HG02623 (cell line): Measurements from ENCODE around the gene SNX33.

Source experiments
- ATAC-seq: cut with Tn5 transposase; IDR thresholded peaks from one replicate; pipeline ENCODE4 v1.9.1; 2021; ENCODE audit warnings: moderate library complexity; ENCODE audit not compliant: unreplicated experiment

The SNX33 gene

DNA sequence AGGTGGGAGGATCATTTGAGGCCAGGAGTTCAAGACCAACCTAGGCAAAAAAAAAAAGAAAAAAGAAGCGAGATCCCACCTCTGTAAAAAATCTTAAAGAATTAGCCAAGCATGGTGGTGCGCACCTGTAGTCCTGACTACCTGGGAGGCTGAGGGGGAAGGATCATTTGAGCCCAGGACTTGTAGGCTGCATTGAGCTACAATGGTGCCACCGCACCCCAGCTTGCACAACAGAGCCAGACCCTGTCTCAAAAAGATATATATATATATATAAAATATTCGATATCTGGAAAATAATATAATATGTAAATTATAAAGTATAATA lies 6.6 kb upstream of the SNX33 start:
- ATAC-seq, result no peak

DNA sequence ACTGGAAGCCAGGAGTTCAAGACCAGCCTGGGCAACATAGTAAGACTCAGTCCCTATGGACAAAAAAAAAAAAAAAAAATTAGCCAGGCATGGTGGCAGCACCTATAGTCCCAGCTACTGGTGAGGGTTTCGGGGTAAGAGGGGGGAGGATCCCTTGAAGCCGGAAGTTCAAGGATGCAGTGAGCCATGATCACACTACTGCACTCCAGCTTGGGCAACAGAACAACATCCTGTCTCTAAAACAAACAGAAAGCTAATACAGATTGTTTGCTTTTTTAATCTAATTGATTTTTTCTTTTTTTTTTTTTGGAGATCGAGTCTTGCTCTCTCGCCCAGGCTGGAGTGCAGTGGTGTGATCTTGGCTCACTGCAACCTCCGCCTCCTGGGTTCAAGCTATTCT lies 6.1 kb upstream of the SNX33 start:
- no peak for ATAC-seq

DNA sequence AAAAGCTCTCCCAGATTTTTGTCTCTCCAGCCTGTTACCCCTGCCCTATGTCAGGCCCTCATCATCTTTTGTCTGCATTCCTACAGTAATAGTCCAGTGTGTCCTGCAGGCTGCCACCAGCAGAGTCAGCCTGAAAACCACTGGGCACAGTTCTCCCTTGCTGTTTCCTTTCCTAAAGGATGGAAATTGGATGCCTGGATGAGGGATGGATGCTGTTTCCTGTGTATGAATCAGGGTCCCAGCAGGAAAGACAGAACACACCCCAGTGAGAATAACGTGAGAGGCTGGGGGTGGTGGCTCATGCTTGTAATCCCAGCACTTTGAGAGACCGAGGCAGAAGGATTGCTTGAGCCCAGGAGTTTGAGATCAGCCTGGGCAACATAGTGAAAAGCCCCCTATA lies 3.3 kb upstream of the SNX33 start:
- no peak for ATAC-seq

DNA sequence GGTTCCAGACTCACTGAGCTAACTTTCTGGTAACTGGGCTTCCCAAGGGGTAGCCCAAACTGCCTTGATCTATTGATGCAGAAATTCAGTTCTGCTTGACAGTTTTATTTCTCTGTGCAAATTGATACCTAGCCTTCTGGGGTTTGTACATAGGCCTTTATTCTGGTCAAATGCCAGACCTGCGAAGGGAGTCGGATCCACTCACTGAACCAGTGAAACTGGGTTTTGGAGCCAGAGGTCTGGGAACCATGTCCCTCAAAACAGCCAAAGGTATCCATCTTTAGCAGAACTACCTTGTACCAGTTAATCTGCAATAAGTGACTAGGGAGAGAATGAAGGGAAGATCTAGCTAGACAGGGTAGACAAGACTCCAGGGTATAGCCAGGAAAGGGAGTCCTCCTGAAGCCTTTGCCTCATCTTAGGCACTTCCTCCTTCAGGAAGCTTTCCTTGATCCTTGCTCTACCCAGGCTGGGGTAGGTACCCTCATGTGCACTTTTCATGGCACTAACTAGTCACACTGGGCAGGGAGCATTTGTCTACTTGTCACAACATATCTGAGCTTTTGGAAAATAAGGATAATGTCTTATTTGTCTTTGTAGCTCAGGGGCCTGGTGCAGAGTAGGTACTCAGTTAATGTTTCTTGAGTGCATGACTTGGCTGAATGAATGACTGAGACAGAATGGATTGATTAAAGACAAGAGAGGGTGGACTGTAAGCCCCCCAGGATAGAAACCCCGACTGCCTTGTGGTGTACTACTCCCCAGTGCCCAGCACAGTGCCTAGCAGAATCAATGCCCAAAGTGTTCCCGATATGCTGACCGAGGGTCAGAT lies 1.4 kb upstream of the SNX33 start:
- no peak for ATAC-seq

DNA sequence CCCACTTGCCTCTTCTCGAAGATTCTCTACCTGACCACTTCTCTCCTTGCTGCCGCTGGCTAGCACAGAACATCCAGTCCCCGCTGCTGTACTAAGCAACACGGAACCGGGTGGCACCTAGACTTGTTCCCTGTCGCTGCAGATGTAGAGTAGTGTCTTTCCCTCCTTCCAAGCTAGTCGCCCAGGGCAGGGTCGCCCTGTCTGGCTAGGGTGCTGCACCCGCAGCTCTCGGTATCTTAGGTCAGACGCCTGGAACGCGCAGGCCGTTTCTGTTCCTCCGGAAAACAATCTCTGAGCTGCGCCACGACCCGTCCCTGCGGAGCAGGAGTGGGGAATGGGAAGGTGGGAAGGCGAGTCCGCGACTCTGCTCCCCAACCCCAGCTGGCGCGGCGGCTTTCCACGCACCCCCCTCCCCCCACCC lies 758 bp upstream of the SNX33 start:
- no peak for ATAC-seq

DNA sequence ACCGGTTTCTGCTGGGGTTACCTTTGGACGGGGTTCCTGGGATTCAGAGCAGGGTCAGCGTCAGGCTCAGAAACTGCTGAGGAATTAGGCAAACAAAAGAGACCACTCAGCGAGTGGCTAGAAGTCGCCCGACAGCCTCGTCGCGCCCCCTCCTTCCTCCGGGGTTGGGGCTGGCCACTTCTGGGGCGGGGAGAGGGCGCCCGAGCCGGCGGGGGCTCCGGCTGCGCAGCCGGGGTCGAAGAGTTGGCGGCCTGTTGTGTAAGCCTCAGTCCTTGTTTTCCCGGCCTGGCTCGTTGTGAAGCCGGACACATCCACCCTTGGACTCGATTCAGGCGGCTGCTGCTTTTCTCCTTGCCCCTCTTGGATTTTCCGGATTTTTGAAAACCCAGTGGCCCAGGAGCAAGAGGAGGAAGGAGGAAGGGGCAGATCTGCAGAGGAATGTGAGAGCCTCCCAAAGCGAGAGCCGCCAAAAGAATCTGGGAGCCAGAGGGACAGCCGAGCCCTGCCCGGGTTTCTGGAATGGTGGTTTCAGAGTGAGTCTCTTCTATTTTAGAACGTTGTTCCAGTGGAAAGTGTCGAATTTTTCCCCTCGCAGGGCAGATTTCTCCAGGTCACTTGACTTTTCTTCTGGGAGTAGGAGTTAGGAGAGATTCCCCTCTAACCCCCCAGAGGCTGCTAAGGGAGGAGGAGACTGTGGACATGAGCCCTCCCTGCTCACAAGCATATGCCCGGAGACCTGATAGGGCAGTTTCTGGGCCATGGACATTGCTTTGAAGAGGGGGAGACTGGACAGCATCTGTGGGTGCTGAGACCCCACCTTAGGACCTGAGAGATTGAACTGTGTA lies 666 bp downstream of the SNX33 start:
- ATAC-seq, result no peak

DNA sequence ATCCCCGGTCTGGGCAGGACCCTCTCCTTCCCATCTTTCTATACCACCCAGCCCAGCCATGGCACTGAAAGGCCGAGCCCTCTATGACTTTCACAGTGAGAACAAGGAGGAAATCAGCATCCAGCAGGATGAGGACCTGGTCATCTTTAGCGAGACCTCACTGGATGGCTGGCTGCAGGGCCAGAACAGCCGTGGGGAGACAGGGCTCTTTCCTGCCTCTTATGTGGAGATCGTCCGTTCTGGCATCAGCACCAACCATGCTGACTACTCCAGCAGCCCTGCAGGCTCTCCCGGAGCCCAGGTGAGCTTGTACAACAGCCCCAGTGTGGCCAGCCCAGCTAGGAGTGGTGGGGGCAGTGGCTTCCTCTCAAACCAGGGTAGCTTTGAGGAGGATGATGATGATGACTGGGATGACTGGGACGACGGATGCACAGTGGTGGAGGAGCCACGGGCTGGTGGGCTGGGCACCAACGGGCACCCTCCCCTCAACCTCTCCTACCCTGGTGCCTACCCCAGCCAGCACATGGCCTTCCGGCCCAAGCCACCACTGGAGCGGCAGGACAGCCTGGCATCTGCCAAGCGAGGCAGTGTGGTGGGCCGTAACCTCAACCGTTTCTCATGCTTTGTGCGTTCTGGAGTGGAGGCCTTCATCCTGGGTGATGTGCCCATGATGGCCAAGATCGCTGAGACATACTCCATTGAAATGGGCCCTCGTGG lies 1.5 kb downstream of the SNX33 start:
- no peak for ATAC-seq

DNA sequence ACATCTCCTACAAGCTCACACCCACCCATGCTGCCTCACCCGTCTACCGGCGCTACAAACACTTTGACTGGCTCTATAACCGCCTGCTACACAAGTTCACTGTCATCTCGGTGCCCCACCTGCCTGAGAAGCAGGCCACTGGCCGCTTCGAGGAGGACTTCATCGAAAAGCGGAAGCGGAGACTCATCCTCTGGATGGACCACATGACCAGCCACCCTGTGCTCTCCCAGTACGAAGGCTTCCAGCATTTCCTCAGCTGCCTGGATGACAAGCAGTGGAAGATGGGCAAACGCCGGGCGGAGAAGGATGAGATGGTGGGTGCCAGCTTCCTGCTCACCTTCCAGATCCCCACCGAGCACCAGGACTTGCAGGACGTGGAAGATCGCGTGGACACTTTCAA lies 2.1 kb downstream of the SNX33 start:
- ATAC-seq, result no peak

DNA sequence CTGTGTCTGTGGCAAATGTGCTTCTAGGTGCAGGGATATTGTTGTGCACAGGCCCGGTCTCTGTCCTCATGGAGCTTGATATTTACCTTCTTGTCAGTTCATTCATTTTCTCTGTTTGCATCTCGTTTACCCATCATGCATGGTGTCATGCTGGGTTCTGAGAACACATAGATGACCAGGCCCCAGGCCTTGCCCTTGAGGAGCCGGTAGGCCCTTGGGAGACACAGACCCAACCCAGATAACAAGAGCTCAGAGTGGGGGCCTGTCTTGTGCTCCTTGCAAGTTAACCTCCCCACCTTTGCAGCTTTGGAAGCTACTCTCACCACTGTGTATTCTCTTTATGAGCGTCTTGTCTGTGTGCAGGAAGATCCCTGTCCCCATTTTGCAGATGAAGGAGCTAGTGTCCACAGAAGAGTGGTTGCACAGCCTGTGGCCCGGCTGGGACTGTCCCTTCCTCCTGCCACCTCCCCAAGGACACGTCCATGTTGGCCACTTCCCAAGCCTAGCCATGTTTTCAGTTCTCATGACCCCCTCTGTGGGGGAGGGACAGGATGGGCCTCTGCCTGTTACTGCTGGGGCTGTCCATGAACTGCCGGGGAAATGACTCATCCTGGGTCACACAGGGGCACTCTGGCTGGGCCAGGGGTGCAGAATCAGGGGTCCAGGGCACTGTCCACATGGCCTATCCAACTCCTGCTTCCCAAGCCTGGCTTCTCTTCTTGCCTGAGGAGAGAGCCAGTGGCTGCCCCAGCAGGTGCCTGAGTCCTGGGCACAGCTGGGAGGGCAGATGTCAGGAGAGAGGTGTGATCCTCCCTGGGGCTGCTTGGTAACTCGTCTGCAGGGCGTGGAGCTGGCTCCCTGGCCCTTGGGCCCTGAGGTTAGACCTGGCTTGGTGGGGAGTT lies 3.4 kb downstream of the SNX33 start:
- no peak for ATAC-seq

DNA sequence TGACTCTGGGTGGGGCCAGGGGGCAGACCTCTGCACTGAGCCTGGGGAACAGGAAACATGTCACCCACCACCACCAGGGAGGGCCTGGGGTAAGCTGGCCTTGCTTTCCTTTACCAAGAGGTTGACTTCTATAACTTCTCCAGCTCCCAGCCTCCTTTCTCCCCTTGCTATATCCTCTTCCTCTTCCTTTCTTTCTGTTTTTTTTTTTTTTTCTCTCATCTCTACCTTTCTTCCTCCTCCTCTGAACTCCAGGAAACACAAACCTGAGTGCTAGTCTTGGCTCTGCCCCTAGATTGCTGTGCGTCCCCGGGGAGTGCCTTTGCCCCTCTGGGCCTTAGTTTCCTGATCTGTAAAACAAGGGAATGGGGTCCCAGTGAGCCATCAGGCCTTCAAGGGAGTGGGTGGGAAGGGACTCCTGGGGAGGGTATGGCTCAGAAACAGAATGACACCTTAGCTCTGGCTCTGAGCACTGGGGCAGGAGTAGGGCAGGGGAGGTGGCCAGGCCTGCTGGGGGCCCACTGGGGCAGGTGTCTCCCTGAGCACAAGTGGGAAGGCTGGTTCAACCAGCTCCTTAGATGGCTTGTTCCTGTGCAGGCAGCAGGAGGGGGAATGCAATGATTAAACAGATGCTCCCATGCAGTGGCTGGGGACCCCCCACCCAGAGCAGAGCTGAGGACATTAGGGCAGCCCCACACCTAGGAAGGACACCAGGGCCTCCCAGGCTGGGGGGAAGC lies 4.3 kb downstream of the SNX33 start:
- ATAC-seq, result no peak

DNA sequence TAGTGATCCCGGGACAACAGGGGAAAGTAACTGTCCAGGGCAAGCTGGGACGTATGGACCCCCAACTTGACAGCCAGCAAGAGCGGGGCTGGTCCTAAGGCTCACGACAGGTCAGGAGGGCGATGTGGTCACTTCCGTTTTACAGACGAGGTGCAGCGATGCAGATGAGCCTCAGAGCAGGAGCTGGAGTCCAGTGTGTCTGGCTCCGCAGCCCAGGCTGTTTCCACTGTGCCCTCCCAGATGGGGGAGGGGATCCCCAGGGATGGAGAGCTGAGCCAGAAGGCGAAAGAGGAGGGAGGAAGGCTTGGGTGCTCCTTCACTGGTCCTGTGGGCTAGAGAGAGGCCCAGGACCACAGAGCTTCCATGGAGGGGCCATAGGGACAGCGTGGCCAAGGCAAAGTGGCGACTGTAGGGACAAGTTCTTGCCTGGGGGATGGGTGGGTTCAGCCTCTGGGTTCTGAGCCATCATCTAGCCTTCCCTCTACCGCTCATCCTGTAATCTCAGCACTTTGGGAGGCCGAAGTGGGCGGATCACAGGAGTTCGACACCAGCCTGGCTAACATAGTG lies 5.7 kb downstream of the SNX33 start:
- no peak for ATAC-seq

DNA sequence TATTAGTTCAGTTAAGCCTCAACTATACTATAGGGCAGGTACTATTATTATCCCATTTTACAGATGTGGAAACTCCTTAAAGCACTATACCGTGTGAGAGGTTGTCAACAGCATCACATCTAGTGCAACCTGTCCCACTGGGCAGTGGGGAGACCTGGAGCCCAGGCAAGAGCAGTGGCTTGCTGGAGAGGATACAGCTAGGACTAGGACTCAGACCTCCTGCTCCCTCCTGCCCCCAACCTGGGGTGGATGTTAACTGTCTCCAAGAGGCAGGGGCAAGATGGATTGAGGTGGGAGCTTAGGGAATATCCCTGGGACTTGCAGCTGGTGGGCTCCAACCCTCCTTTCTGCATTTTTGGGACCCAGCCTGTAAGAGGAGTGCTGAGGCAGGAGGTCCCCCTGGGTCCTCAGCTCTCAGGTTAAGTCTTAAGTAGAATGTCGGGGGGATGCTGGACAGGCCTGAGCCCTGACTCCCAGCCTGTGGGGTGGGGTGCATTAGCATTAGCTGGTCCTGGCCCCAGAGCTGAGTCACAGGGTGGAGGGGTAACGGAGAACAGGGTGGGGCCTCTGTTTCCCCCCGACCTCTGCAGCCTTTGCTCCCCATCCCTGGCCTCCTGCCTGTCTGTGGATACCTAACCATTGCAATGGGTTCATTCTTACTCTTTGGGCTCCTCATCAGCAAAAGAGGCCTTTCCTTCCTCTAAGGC lies 6.6 kb downstream of the SNX33 start:
- ATAC-seq, result no peak

DNA sequence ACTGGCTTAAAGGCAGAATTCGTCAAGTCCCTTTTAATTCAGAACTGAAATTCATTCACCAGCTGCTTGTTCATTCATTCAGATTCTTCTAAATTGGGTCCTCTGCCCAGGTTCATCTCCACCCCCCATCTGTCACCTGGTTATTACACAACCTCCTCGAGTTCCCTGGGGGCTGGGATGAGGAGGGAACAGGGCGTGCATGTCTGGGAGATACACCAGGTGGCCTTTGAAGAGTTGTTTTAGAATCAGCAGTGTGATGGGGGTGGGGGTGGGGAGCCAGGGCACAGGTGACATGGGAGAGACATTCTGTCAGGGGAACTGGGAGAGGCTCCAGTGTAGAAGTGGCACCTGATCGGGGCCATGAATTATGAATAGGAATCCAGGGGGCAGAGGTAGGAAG lies 8.2 kb downstream of the SNX33 start:
- no peak for ATAC-seq

DNA sequence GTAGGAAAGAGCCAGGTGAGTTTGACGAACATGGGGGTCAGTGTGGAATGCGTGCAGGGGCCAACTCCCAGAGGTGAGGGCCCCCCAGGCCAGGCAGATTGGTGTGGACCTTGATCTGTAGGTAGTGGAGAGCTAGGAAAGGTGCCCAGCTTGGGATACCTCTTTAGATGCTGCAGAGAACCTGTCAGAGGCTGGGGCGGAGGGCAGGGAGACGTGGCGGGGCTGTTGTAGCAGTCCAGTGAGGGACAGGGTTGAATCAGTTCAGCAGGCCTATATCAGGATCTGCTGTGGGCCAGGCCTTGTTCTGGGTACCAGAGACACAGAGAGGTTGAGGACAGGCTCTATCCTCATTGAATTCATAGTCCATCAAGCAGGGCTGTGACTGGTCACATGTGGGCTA lies 8.6 kb downstream of the SNX33 start:
- no peak for ATAC-seq

DNA sequence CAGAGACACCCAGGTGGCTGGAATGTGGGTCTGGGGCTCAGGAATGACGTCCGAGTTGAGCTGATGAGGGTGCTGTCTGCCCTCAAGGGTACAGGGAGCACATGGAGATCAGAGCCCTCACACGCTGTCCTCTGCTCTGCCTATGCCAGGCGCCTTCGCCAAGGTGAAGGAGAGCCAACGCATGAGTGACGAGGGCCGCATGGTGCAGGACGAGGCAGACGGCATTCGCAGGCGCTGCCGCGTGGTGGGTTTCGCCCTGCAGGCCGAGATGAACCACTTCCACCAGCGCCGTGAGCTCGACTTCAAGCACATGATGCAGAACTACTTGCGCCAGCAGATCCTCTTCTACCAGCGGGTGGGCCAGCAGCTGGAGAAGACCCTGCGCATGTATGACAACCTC lies 9.1 kb downstream of the SNX33 start:
- ATAC-seq, result no peak

DNA sequence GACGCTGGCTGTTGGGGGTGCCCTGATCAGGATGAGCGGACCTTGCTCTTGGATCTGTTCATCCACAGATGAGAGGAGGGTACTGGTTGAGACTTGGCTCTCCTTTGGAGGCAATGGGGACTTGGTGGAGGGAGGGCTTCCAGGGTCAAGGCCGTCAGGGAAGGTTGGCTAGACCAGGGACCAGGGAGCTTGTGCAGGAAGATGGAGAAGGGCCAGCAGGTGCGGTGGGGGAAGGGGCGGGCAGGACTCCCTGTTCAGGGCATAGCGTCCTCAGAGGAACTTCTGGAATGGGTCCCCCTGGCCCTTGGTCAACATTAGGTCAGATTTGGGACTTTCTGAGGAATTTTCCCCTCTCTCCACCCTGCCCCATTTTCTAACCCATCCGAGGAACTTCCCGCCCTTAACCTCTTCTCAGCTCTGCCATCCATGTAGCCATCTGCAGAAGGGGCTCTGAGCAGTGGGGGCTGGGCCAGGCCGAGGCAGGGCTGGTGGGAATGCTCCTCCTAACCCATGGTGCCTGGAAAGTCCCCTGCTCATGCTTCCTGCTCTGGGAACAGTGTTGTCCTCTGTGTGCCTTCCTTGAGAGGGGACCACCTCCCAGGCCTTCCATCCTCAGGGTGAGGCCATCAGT lies 11.5 kb downstream of the SNX33 start:
- ATAC-seq, result no peak

DNA sequence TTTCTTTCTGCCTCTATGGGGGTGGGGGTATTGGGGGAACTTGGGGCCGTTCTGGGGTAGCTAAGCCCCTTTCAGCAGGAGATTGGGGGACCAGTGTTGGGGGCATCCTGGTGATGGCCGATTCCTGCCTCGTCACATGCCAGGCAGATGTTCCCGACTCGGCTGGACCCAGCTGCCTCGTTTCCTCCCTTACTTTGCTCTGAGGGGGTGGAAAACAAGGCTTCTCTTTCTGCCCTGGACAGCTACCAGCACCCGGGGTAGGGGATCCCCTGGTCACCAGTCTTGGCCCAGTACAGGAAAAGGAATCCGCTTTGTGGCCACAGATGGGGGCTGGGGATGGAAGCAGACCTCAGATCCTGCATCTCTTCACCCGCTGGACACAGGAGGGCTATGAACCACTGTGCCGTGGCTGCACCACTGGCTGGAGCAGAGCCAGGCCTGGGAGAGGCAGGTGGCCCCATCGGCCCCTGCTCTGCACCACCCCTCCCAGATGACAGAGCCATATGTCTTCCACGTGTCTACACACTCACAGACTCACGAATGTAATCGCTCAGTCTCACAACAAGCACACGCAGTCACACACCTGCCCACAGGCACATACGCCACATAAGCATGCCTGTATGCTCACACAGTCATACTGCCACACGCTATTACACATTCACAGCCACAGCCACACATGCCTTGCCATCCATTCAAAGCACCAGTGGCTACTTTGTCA lies 12.4 kb downstream of the SNX33 start:
- ATAC-seq, result no peak
